GM19025 (cell line): ENCODE measurements around the gene TMEM158.
A peak's percentile ranks its signal among the peaks of the same experiment; 100 is the strongest.

Source experiments
- ATAC-seq: cut with Tn5 transposase; IDR thresholded peaks from one replicate; pipeline ENCODE4 v1.9.1; 2021; ENCODE audit warnings: mild to moderate bottlenecking, low read depth, moderate library complexity; ENCODE audit not compliant: unreplicated experiment

The TMEM158 gene

DNA sequence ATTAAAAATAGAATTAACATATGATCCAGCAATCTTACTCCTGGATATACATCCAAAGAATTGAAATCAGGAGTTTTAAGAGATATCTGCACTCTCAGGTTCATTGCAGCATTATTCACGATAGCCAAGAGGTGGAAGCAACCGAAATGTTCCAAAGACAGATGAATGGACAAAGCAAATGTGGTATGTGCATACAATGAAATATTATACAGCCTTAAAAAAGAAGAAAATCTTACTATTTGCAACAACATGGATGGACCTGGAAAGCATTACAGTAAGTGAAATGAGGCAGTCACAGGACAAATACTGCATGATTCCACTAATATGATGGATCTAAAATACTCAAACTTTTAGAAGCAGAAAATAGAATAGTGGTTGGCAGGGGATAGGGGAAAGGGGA, 9.3 kb upstream of the TMEM158 start:
- no peak for ATAC-seq

DNA sequence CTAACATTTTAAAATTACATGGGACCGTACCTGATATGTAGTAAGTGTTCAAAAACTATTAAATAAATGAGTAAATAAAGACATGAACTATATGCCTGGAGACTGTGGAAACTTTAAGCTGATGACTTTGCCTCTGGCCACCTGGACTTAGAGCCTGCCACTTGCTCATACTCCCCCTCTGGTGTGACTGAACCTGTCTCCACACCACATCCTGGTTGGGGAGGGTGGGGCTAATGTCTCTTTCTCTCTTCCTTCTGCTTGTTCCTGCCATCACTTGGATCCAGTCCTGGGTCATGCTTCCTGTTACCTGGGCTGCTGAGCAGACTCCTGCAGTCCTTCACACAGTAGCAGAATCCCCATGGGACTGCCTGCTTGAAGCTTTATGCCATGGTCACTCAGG, 8.2 kb upstream of the TMEM158 start:
- no peak for ATAC-seq

DNA sequence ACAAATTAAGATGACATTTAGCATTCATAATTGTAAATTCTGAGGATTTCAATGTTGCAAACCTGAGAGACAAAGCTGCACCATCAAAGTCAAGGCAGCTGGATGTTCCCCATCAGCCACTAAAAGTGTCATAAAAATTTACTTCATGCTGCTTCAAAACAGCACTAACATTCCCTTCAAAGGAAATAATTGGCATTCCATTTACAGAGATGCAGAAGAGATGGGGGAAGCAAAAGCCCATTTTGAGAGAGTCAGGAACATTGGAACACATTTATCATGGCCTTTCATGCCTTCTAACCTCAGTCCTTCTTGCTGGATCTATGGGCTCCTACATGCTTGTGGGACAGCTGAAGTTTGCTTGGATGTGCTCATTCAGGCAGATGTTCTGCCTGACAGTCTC, 6.4 kb upstream of the TMEM158 start:
- no peak for ATAC-seq

DNA sequence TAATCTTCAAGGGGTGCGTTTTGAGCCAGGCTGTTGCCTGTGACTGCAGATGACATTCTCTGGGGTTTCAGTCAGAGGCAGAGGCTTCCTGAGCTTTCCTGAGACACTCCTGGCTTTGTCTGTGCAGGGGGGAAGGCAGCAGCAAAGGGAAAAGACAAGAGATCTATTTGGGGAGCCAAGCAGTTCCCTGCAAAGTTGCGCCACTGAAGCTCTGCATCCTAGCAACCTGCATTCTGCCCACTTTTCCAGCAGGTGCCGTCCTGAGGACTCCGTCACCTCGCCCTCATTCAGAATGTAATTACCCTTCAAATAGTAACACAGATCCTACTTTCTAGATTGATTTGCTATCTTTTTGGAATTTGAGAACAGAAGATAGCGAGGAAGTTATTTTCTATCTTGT, 1.9 kb upstream of the TMEM158 start:
- ATAC-seq, result no peak

DNA sequence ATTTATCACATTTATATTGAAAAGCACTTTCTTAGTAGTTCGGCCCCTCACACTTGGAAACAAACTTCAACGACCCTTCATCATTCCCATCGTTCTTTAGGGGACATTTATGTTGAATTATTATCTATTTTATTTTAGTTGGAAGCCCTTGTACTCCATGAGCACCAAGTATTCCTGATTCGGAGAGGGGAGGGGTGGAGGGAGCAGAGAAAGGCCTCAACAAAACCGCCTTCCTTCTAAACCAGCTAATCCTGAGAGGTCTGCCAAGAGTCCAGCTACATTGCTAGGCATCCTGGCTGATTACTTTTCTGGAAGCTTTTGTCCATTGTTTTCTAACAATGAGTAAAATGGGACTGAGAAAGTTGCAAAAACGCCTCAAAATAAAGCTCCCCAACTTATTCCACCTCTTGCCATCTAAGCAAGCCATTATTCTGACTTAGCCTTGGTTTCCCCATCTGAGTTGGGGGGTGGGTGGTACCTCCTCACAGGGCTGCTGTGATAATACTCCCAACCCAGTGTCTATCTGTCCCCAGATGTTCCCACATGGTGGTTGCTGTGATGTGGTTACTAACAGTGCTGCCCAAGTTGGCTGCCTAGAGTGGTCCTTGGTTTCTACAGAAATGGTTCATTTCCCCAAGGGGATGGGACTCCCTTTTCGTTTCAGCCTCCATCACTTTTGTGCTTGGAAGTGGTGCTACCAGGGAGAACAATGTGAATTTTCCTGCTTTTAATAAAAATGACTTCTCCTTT, 1.2 kb upstream of the TMEM158 start:
- no peak for ATAC-seq

DNA sequence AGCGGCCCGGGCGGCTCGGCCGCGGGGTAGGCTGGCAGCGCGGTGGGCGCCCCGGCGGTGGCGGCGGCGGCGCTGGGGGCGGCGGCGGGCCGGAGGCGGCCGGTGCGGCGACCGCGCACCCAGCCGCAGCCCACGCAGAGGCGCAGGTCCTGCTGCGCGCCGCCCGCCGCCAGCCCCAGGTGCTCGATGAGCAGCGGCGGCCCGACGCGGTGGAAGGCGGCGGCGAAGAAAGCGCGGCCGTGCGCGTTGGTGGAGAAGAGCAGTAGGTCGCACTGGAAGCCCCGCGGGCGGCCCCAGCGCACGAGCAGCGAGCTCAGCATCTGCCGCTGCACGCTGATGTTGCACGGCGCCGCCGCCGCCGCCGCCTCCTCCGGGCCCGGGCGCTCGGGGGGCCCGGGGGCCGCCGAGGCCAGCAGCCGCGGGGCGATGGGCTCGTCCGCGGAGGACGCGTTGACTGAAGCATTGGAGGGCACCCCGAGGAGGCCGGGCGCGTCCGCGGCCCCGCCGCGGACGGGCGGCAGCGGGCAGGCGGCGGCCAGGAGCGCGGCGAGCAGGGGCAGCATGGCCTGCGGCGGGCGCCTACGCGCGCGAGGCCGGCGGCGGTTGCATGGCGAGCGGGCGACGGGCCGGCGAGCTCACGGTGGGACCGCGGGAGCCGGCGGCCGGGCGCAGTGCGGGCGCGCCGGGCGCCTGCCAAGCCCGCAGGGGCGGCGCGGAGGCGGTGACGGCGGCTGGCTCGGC, 452 bp downstream of the TMEM158 start:
- peak; percentile 43 for ATAC-seq

DNA sequence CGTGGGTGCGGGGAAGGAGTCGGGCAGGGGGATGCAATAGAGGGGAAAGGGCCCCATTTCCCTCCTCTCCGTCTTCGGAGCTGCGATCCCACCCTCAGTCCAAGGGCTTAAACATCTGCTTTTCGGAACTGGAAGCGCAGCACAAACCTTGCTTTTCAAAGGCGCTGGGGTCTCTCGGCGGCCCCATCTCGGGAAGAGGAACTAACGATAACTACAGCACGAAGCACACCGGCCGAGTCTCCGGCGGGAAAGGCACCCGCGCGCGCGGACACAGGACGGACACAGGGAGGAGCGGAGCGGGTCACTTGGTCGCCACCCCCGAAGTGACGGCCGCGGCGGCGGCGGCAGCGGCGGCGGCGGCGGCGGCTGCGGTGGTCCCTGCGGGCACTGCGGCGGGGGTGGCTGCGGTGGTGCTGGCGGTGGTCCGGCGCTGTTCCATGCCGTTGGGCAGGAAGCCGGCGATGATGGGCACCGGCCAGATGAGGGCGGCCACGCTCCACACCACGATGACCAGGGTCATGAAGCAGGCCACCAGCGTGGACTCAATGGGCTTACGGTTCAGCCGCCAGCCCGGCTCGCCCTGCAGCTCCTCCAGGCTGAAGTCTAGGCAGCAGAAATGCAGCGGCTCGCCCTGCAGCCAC, 1.1 kb downstream of the TMEM158 start:
- peak; percentile 25 for ATAC-seq

DNA sequence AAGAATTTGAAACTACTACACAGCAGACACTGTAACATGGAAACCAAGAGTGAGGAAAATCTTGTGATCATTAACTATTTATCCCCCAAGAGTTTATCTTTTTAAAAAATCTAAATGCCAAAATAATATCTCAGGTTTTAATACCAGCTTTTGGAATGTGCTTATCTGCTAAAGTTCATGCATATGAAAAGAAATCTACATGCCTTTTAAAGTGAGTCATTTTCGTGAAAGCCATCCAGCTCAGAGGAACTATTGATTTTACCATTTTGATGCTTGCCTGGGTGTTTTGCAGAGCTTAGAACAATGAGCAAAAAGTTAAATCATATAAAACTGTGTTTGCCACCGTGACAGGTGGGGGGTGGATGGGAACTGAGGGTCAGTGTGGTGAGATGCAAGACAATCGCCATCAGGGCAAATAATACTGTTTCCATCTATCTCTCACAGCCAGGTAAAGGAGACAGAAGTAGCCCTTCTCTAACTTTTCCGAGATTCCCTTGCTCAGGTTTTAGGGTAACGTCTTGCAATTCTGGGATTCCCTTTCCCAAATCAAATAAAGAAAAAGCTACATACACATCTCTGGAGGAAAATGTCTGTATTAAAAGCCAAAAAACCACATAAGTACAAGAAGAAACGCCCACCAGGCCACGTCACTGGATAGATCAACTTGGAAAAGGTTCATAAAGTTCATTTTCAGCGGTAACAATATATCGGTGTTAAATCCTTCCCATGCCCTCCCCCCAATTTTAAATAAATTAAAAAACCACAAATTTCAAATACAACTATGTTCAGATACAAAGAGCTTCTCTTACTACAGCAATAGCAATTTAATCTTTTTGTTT, 2.0 kb downstream of the TMEM158 start:
- no peak for ATAC-seq

DNA sequence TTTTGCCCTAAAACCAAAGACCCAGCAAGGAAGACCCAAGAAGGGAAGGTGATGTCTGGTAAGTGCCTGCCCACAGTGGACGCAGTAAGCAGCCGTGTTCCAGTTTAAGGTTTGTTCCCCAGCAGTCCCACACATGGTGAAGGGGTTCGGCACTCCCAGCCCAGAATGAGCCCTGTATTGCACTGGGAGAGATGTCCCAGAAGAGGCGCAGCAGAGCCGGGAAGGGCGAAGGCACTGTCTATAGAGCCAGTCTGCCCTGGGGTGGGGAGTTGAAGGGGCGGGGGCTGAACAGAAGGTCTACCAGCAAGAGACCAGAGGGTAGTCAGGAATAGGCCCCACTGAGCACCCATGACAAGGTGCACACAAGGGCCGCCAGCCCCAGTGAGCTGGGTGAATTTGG, 6.4 kb downstream of the TMEM158 start:
- ATAC-seq, result no peak

DNA sequence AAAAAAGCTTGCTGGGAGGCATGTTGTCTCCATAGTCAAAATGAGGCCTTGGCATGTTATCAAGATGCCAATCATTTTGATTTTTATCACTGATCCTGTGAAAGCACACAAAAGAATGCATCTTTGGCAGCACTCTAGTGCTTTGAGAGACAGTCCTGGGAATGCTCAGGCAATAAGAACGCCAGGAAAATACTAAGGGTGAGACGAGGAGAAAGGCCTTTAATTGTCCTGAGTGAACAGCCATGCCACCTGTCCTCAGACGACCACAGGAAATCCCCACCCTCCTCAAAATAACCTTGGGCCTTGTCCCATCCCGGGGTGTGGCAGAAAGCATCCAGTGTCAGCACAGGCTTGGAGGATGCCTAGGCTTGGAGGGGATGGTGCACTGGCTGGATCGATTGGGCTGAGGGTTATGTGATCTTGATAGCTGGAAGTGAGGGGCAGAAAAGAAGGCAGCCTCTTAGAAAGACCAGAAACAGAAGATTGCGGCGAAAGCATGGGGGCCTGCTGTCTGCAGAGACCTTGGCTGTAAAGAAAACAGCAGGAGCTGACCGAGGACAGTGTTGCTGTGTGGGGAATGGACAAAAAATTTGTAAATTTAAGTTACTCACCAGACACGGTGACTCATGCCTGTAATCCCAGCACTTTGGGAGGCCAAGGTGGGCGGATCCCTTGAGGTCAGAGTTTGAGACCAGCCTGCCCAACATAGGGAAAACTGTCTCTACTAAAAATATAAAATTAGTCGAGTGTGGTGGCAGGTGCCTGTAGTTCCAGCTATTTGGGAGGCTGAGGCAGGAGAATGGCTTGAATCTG, 7.3 kb downstream of the TMEM158 start:
- no peak for ATAC-seq

DNA sequence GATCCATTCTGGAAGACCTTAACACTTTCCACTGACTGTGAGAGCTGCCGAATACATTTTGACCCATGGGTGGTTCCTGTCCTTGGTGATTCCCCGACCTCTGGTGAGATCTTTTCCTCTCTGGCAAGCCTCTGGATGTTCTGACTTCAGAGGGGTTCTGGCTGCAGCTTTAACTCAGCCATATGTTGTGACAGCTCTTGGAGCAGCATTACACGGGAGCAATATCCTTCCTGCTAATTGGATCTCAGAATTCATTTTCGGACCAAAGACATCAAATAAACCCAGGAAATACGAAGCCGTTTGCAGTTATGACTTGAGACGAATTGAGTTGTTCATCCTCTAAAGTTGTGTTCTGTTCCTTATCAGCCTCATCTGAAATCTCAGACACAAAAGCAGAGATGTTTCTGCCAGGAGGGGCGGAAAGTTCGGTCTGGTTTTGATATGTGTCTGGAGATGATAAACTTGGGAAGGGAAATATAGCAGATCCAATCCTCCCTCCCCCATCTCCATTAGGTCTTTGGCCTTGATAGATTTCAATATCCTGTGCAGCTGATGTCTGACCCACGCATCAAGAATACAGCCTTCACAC, 10.0 kb downstream of the TMEM158 start:
- ATAC-seq, result no peak

DNA sequence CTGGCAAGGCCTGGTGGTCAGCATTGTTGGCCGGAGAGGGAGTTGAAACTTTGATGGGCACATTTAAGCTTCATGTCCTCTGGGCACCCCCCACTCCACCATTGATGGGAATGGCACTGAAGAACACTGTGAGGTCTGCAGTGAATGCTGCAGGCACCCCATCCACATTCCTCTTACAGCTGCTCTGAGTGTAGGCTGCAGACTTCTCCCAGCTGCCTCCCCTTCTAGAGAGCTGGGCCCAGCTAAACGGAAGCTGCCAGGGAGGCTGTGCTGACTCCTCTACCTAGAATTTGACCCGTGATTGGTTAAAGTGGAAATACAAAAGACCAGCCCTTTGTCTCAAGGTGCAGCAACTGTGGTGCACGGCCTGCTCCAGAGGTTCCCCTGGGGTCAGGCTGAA, 10.6 kb downstream of the TMEM158 start:
- ATAC-seq, result no peak

DNA sequence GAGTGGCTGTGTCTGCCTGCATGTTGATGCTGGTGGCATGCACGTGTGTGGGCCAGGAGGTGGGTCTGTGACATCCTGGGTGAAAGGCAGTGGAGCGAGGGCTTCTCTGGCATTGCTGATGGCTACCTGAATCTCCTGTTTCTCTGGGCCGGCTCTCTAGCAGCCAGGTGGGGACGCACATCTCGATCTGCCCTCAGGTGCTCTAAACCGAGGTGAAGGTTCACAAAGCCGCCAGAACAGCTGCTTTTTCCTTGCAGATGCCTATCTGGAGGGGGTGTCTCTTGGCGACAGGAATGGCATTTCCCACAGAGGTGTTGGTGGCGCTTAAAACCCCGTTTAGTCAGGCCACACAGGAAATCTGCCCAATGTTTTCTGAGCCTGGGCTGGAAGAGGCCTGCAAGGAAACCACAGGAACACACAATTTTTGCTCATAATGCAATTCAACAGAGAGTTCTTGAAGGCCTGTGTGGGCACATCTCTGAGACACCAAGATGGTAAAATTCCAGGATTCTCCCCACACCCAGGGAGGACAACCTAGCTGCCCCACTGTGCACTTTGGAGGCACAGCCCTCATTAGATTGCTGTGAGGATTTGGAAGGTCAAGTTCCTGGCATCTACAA, 11.9 kb downstream of the TMEM158 start:
- no peak for ATAC-seq

DNA sequence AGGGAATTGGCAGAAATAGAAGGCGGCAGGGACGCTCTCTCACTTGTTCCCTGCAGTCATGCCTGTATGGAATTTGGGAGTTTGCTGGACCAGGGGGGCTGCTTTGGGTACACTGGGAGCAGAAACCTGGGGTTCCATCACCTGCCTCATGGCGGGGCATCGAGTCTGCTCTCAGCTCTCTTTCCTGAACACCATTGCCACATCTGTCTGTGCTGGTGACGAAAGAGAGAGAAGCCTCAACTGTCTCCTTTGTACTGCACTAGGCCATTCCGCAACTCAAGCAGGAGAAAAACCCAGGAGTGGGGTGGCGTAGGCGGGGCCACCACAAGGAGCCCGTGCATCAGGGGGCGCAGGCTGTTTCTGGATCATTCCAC, 14.0 kb downstream of the TMEM158 start:
- ATAC-seq, result no peak

DNA sequence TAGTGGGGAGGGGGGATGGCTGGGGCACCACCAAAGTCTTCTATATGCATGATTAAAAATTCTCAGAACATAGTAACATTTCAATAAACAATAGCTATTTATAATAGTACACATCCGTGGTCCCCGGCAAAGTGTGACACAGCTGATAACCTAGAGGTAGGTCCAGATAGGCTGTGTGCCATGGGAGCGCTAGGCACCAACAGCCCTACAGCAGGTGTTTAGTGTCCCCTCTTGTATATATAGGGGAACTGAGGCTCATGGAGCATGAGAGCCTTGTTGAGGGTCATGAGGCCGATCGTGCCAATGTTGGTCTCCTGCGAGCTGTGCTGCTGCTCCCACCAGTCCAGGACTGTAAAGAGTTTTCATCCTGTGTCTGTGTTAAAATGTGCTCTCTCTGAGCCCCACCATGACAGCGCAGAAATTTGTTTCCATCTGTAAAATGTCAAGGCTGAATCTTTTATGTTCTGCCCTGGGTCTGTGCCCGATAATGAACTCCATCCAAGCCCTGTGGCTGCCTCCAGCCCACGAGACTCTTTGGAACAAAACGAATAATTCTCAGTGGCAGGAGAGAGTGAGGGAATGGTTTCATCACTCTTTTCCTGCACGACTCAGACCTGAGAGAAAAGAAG, 14.5 kb downstream of the TMEM158 start:
- ATAC-seq, result no peak

DNA sequence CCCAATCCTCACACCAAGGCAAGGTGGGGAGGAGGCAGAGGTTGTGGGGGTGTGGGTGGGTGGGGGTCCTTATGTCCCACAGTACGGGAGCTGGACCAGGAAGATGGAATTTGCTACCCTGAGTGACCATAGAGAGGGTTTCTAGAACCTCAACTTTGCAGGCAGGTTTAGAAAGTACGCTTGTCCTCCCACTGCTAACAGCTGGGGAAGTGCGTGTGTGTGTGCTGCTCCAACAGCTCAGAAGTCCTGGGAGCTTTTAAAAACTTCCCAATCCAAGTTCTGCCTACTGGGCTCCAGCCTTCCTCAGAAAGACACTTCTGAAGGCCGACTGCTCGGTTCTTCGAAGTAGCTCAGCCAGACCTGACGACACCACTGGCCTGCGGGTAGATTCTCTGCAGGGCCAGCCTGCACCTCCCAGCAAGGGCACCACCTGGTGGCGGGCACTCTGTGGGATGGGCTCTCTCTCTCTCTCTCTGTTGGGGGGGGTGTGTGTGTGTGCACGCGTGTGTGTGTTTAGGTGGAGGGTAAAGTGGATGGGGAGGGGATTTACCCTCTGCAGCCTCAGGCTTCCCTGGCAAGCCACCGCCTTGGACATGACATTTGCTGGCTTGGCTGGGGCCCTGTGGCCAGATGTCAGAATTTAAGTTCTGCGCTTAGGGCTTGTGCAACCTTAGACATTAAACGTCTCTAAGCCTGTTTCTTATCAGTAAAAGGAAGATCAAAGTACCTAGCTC, 15.6 kb downstream of the TMEM158 start:
- ATAC-seq, result no peak

DNA sequence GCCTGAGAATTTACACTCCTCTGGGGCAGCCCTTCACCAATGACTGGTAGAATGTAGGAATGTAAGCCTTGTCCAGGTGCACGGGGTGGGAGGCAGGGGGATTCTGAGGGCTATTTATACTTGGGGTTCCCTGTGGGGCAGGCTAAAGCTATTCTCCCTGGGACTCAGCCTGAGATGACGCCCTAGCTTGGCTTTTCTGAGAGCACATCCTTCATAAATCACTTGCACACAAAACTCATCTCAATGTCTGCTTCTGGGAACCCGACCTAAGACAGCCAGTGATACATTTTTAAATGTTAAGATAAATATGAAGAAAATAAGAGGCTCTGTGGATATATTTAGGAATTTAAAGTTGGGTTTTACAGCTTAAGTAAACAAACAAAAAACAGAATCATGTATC, 16.6 kb downstream of the TMEM158 start:
- no peak for ATAC-seq

DNA sequence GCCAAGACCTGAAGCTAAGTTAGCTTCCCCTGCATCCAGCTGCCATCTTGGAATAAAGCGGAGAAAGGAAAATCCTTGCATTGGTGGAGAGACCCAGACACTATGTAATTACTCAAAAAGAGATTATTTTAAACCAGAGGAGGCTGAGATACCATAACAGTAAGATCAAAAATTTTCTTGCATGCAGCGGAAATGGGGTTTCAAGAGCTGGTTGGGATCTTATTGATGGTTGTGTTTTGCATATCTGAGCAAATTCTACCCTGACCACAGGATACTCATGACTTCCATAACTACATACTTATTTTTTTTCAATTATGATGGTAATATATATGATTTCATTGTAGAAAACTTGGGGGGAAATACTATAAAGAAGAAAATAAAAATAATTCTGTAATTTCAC, 17.5 kb downstream of the TMEM158 start:
- ATAC-seq, result no peak
